ENCODE data around the gene C5orf63. TPM values are rescaled to one million over a fixed set of nuclear protein-coding genes. Genes with fewer than 3 reads are reported as not detected.

C5orf63 gene
- total and polyA plus RNA-seq, 2 of the 13 experiments (the other 11 are each of a cell fraction or from before 2014, with no cell fraction given), result 7.9 to 8.8 TPM

GRCh38 chr5:127030259-127031146 is 42.8 kb downstream of the C5orf63 start, which contains the start of gene MARCHF3 (continued):
- no peak for TF ChIP-seq KIAA2018 (CRISPR knock-in tag; IDR thresholded peaks at IDR 0.05; ENCODE audit: borderline replicate concordance)
- TF ChIP-seq ZNF646 (CRISPR knock-in tag; IDR thresholded peaks at IDR 0.05), result peak; percentile 79
- TF ChIP-seq, protein P1, sequence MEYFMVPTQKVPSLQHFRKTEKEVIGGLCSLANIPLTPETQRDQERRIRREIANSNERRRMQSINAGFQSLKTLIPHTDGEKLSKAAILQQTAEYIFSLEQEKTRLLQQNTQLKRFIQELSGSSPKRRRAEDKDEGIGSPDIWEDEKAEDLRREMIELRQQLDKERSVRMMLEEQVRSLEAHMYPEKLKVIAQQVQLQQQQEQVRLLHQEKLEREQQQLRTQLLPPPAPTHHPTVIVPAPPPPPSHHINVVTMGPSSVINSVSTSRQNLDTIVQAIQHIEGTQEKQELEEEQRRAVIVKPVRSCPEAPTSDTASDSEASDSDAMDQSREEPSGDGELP (IDR thresholded peaks at IDR 0.05; ENCODE audit: borderline replicate concordance, low read depth), result peak; percentile 28; the same call in 1 of the 2 replicates
- TF ChIP-seq TFDP1 (CRISPR knock-in tag; IDR thresholded peaks at IDR 0.05; ENCODE audit: borderline replicate concordance), result peak; percentile 92
- peak; percentile 89 for TF ChIP-seq MAX (IDR thresholded peaks at IDR 0.05)
- TF ChIP-seq SAFB2 (CRISPR knock-in tag; IDR thresholded peaks at IDR 0.05; ENCODE audit: borderline replicate concordance, low read depth), result peak; percentile 87; the same call in 1 of the 2 replicates
- TF ChIP-seq KLF16 (CRISPR knock-in tag; IDR thresholded peaks at IDR 0.05), result peak in 1 of 2 experiments; percentile 78; a peak in 1 of 4 replicates
- TF ChIP-seq HOXD1 (CRISPR knock-in tag; IDR thresholded peaks at IDR 0.05), result peak; percentile 34; the same call in 1 of the 2 replicates
- TF ChIP-seq BCL6 (CRISPR knock-in tag; IDR thresholded peaks at IDR 0.05), result peak; percentile 55
- TF ChIP-seq ZNF841 (CRISPR knock-in tag; IDR thresholded peaks at IDR 0.05; ENCODE audit: borderline replicate concordance), result peak; percentile 77; the same call in 1 of the 2 replicates
